ENCODE data around the gene ACBD4.
"Not testable (repeated sequence)": the region's sequence is repeated elsewhere in the genome, so short reads cannot be mapped to it uniquely, and the experiment has no call there.

ACBD4 gene

DNA sequence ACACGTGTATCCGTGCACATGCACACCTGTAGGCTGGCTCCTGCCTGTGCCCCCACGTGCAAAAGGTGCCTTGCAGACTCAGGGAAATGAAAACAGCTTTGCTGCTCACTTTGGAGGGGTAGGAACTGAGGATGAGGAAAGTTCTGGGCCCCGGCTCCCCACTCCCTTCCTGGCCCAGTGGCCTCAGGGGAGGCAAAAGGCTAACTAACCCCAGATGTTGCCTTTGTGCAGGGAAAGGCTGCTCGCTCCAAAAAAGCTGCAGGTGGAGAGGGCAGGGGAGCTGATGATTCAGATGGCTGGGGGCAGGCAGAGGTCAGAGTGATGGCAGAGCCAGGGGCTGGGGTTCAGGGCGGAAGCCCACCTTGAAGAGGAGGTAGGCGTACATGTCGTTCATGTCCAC lies 15.5 kb upstream of the ACBD4 start:
- no peak for DNase-seq (ENCODE audit: low spot score)

DNA sequence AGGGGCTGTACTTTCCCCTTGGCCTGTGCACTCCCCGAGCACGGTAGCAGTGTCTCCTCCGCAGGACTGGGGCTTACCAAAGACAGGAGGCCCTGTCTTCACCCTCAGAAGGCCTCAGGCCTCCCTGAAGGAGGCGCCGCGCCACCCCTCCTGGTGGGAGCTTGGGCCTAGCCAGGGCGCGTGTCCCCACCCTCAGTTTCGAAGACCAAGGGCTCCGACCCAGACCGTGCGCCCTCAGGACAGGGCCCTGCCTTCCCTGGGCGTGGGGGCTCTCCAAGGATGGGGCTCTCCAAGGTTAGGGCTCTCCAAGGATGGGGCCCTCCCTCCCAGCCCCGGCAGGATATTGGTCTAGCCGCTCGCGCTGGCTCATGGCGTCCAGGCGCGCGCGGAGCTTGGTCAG lies 14.9 kb upstream of the ACBD4 start:
- DNase-seq (ENCODE audit: low spot score): no peak

DNA sequence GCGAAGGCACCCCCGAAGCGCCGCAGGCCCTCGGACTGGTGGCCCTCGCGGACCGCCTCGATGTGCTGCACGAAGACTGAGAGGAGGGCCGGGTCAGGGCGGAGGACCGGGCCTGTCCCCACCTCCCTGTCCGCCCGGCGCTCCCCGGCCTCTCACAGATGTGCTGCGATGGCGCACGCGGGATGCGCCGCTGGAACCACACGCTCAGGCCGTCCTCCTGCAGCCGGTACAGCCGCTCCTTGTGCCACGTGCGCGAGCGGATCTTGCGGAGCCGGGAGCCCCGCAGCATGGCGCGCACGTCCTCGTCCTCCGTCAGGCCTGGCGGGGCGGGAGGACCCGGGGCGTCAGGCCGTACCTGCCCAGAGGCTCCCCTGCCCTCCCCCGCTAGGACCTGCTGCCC lies 14.4 kb upstream of the ACBD4 start:
- no peak for DNase-seq (ENCODE audit: low spot score)

DNA sequence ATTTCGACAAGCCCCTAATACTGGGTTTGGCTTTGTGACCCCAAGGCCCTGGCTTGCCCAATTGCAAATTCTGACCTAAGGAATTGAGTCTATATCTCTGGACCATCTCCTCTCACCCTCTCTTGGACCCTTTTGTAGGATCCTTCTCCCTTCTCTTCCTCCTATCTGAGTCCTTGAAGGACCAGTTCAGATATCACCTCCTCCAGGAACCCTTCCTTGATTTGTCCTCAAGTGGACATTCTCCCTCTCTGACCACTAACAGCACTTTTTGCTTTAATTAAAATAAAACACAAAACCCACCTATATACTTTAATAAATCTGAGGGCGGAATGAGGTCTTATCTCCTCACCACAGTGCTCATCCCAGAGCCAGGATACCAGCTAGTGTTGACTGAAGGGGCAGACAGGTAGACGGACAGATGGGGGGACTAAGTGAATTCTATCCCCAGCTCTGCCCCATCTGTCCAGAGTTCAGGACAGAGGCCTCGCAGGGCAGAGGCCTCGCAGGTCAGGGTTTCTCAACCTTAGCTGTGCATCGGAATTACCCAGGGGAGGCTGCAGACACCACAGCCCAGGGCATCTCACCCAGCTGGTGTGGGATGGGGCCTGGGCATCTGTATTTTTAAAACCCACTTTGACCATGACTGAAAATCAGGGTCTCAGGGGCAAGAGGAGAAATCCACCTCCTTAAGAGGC lies 12.3 kb upstream of the ACBD4 start:
- no peak for DNase-seq (ENCODE audit: low spot score)

DNA sequence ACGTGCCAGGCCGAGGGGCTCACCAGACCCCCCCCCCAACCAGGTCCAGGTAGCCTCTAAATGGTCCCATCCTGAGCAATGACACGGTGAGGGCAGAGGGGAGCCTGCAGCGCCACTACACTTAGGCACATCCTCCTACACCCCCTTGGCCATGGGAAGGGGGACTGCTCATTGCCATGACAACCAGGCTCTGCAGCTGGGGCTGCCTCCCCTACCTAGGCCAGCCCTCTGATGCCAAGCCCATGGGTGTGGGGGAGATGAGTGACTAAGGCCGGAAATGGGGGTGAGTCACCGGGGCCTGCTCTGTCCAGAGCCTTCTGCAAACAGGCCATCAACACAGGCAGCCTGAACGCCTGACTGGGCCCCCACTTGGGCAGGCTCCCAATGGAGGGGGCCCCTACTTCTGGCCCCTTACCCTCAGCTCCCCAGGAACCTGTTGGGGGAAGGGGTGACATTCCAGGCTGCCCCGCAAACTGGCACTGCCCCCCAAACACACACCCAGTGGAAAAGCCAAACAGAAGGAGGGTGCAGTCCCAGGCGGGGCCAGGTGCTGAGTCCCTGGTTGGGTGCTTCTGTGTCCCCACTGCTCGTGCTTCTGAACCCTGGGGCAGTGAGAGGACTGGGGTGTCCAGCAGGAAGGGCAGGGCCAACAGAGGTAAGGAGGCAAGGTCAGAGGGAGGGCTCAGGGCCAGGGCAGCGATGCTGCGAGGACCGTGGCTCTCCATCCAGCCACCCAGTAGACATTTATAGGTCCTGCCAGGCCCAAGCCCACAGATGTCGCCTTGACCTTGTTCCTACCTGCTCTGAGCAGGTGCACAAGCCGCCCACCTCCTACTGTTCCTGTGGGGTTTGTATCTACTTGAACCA lies 11.3 kb upstream of the ACBD4 start:
- DNase-seq (ENCODE audit: low spot score): no peak

DNA sequence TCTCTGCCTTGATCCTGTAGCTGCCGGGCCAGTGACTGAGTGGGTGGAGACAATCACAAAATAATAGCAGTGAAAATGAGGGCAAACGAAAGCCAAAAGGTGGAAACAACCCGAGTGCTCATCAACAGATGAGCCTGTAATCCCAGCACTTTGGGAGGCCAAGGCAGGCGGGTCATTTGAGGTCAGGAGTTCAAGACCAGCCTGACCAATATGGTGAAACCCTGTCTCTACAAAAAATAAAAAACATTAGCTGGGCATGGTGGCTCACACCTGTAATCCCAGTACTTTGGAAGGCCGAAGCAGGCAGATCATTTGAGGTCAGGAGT lies 10.7 kb upstream of the ACBD4 start:
- DNase-seq (ENCODE audit: low spot score): not testable (repeated sequence)

DNA sequence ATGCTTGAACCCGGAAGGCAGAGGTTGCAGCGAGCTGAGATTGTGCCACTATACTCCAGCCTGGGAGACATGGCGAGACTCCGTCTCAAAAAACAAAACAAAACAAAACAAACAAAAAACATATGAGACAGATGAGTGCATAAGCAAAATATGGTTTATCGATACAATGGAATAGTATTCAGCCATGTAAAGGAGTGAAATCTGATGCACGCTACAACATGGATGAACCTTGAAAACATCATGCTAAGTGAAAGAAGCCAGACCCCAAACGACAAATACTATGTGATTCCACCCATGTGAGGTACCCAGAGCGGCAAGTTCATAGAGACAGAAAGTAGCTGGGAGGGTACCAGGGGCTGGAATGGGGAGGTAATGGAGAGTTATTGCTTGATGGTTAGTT lies 10.0 kb upstream of the ACBD4 start:
- no peak for DNase-seq (ENCODE audit: low spot score)

DNA sequence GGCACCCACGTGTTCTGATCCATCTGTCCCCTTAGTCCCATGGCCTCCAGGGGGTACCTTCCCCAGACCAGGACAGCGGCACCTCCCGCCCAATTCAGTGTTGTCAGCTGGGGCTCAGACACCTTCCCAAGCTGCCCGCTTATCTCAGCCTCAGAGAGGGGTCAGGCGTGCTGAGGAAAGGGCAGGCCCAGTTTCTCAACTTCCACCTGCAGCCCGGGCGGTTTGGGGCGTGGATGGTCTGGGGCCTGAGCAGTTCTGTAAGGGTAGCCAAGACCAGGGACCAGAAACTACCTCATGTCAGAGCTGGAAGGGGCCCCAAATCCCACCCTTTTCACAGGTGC lies 8.3 kb upstream of the ACBD4 start:
- no peak for DNase-seq (ENCODE audit: low spot score)

DNA sequence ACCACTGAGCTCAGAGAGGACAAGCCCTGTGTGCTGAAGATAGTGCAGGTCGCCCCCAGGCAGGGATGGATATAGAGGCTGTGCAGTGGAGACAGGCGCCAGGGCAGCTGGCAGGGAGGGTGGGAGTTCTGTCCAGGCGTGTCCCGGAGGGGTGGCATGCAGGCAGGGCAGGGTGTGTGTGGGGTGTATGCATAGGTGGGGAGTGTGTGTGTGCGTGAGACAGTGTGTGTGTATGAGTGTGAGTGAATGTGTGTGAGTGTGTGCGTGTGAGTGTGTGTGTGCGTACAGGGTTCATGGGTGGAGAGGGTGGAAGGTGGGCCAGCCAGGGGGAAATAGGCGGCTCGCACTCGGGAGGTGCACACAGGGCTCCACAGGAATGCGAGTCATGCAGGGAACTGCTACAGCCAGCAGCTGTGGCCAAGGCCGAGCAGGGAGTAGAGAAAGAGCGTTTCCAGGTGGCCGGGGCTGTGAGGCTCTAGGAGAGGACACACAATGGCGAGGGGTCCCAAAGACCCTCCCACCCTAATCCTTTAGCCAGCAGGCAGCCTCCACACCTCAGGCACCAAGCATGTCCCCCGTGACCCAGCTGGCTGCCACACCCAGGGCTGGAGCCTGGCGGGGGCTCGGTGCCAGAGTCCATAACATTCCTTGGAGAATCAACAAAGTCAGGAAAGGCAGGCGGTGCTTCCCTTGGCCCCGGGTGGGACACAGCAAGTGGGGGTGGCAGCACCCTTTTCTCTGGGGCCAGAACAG lies 7.8 kb upstream of the ACBD4 start:
- no peak for DNase-seq (ENCODE audit: low spot score)

DNA sequence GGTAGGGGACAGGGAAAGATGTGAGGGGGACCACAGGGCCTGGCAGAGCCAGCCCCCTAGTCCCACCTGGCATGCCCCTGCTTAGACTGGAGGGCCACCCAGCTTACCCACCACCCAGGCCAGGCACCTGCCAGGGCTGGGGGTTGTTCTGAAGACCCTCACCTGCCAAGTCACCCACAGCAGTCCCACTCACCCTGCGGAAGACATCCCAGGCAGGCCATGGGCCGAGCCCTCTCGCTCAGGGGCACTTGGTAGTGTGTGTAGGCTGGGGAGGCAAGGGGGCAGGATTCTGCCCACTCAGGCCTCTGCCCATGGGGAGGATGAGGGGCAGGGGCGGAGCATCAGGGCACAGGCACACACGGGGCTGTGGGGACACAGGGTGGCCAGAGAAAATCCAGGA lies 7.2 kb upstream of the ACBD4 start:
- DNase-seq (ENCODE audit: low spot score): no peak

DNA sequence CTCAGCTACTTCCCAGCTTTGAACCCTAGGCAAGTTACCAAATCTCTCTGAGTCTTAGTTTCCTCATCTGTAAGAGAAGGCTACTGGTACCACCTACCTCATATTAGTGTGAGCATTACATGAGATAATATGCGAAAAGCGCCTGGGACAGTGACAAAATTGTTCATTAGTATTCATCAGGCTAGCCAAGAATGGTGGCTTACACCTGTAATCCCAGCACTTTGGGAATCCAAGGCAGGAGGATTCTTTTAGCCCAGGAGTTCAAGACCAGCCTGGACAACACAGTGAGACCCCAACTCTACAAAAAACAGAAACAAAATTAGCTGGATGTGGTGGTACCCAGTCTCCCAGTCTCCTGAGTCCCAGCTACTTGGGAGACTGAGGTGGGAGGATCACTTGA lies 6.5 kb upstream of the ACBD4 start:
- DNase-seq (ENCODE audit: low spot score): no peak

DNA sequence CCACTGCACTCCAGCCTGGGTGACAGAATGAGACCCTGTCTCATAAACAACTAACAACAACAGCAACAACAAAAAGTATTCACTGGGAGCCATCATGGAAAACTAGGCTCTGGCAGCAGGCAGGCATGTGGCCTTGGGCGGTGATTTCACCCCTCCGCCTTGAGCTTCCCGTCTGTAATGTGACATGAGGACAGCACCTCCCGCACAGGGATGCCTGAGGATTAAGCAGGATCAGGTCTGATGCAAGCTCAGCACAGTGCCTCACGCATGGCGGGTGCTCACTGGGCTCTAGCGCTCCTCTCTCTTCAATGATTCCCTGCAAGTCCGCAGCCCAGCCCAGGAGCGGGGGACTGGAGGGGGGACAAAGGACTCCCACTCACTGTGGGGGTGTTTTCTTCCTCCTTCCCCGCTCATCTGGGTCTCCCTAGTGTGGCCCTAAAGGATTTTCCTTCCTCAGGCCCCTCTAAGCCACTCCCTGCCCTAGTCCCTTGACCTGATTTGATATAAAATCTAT lies 6.0 kb upstream of the ACBD4 start:
- no peak for DNase-seq (ENCODE audit: low spot score)

DNA sequence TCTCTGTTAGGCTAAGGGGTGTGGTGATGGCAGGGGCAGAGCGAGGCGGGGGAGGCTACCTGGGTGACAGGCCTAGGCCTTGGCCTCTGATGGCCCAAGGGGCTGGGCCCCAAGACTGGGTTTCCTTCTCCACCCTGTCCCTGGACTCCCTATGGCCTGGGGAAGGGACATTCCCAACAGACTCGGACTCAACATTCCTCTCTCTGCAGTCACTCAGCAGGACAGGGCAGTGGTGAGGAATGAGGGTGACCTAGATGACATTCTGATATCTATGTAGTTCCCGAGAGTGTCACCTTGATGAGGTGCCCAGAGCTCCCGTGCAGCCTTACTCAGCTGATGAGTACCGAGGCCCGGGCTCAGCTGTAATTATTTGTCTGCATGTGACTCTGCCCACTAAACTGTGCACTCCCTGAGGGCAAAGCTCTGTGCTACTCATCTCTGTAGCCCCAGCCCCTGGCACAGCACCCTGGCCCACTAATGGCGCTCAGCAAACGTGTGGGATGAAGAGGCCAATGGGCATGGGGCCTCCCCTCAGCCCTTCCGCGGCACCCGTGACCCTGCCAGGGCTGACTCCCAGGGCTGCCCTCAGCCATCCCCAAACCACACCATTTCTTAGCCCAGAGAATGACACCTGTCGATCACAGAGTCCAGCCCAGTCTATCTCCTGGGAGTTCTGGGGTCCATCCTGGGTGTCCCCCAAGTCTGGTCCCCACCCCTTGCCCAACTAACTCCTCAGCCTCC lies 5.4 kb upstream of the ACBD4 start:
- no peak for DNase-seq (ENCODE audit: low spot score)

DNA sequence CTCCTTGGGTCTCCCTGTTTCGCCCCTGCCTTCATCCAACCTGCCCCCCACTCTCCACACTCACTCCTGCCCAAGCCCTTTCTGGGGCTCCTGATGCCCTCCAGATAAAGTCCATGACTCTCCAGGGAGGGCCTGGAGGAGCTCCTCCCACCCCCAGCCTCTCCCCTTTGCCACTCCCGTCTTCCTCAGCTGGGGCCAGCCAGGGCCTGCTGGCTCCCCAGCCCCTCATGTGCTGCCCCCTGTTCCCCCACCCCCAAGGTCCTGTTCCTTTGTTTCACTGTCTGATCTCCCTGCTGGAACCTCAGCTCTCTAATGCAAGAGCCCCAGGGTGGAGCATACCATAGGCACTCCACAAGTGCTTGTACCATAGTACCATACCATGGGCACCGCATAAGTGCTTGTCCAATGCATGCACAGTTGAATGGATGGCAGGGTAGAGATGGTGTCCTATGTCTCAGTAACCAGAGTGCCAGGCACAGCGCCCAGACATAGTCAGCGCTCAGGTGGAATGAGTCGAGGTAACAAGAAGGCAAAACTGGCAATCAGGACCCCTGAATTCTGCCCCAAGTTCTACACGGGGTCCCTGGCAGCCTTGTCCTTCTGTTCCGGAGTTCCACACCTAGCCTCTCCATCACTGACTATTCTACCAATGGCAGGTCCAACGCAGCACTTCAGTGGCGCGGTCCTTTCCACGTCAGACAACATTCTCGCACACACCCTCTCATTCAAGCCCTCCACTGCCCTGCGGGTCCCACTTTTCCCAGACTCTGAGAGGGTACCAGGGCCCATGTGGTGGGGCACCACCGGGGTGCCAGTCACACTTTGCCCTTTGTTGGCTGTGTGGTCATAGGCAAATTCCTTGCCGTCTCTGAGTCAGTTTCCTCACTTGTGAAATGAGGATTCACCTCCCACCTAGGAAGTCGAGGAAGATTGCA lies 4.5 kb upstream of the ACBD4 start:
- DNase-seq (ENCODE audit: low spot score): no peak

DNA sequence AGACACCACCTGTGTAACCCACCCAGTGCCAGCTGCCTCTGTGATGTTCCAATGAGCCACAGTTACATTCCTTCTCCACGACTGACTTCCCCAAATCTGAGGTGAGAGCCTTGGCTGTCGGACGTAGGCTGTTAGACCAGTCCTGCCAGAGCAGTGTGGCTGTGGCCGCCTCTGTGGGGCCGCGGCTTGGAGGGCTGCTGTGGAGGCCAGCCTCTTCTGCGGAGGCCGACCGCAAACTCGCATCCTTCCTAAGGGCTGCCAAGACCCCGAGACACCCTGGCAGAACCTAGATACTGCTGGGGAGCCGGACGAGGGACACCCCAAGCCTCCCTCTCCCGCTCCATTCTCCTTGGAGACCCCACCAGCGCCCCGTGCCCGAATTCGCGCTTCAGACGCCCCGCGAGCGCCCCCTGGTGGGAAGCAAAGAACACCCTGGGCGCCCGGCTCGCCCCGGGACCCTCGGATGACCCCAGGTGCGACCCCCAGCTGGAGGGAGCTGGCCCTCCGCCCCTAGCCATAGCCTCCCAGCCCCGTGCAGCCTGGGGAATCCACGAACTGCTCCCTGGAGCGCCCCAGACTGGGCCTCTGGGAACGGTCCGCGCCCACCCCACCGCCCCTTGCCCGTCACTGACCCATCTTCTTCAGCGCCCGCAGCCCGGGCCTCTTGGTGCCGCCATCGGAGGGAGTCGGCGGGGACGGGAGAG lies 3.7 kb upstream of the ACBD4 start:
- no peak for DNase-seq (ENCODE audit: low spot score)

DNA sequence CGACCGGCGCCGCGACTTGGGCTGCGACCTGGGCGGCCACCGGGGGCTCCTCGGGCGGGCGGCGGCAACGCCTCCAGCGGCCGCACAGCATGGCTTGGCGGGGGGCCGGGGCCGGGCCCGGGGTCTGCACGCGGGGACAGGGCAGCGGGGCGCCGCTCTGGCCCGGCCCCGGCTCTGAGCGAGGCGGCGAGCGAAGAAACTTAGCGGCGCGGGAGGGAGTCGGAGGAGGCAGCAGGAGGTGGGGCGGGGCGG lies 3.2 kb upstream of the ACBD4 start, which contains the start of gene PLCD3:
PLCD3 (minus strand) TSS at position 196 of the 252 bp plus-strand sequence; CDS start at position 91, 105 bp downstream.
- DNase-seq (ENCODE audit: low spot score): no peak

DNA sequence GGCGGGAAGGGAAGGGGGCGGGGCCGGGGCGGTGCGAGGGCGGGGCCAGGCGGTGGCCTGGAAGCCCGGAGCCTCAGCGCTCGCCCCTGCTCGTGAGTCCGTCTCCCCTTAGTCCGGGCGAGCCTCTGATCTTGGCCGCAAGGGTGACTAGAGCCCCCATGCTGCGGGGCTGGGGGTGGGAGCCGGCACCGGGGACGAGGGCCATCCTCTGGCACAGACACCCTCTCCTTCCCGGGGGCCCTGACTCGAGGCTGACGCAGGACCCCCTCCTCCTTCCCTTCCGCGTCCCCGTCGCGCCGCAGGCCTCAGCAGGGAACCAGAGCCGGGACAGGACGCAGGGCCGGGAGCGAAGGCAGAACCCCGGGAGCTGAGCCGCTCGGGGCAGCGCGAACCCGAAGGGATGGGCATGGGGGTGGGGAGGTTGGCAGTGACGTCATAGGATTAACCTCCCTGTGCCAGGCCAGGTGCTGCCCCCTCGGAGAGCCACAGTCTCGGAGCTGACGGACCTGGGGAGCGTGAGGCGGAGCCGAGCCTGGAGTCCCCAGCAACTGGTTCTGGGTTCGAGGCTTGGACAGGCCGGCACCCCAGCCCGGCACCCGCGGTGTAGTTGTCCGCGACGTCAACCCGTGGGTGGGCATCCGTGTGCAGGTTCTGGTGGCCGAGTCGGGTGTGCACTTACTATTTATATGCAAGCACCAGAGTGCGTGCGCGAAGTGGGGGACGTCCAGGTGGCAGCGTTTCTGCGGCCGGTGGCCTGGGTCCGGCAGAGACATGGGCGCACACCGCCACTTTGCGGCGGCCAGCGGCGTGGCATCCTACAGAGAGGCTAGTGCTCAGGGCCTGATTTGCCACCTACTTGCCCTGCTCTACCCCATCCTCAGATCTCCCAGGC lies 2.7 kb upstream of the ACBD4 start:
- DNase-seq (ENCODE audit: low spot score): peak; percentile 86

DNA sequence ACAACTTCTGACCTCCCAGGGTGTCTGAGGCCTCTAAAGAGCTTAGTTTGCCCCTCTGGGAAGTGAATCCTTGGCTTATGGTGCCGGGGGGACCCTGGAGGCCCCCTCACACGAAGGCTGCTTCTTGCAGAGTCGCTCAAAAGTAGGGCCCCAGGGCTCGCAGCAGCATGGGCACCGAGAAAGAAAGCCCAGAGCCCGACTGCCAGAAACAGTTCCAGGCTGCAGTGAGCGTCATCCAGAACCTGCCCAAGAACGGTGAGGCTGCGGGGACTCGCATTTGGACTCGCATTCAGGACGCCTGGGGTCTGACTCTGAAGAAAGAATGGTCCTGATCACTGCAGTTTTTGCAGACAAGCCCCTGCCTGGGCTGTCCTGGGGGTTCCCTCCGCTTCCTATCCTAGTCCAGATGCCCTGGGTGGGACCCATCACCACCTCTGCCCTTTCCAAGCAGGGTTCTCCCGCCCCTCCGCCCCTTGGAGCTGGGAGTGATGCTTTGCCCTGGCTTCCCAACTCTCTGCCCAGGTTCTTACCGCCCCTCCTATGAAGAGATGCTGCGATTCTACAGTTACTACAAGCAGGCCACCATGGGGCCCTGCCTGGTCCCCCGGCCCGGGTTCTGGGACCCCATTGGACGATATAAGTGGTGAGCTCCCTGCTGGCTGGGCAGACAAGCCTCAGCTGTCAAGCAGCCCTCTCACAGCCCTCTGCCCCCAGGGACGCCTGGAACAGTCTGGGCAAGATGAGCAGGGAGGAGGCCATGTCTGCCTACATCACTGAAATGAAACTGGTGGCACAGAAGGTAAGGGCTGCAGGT lies 698 bp downstream of the ACBD4 start:
- DNase-seq (ENCODE audit: low spot score): peak; percentile 26
